Epithelial cell of proximal tubule (primary cell): ENCODE results near the gene ABCC2. TPM values are rescaled to one million over a fixed set of nuclear protein-coding genes. Genes with fewer than 3 reads are reported as not detected.
A peak's percentile ranks its signal among the peaks of the same experiment; 100 is the strongest.
"Not testable (repeated sequence)": the region's sequence is repeated elsewhere in the genome, so short reads cannot be mapped to it uniquely, and the experiment has no call there.

Source experiments
- DNase-seq: peaks from one replicate; pipeline ENCODE4 v3.0.0-alpha.2; 2011; ENCODE audit warnings: low read depth
- H3K4me3 ChIP-seq: 2 replicates; pipeline ENCODE4 v1.5.1; 2011; ENCODE audit warnings: low read depth, mild to moderate bottlenecking, low read length
- total RNA-seq: library from RNA; depleted of rRNA; stranded (reverse); fragments of >200 nt; gene quantifications from 2 replicates; pipeline ENCODE4 v1.2.3, GENCODE V29; 2015
- TF ChIP-seq, protein P1 (sequence below): conservative IDR thresholded peaks from 2 replicates; pipeline ENCODE4 v1.5.1; 2012; ENCODE audit warnings: low read depth, mild to moderate bottlenecking, low read length

Gene ABCC2
- total RNA-seq: 0.17 and 1.2 TPM in 2 replicates

DNA sequence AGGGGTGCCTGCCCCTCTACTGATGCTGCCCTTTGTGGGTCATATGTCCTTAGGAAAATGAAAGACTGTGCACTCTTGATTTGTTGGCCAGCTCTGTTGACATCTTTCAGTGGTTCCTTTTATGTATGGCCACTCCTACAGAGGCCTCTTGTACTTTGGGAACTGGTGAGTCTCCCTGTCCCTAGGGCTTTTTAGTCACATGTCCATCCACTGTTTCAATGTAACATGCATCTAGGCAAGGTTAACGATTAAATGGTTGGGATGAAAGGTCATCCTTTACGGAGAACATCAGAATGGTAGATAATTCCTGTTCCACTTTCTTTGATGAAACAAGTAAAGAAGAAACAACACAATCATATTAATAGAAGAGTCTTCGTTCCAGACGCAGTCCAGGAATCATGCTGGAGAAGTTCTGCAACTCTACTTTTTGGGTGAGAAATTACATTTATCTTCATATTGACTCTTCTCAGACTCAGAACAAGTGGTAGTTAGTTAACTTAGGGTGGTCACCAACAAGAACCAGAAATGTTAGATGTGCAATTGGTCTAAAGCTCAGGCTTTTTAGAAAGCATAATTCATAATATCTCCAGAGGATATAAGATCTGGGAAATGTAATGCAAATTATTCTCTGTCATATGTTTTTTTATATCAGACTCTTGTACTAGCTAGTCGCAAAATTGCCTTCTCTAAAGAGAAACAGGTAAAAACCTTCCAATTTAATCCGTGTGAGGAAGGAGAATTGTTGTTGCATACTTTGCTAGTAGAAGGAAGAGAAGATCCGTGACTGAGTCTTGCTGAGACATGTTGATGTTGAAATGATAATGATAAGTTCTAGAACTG, at the start of gene ABCC2:
Gene ABCC2, plus strand, starts transcription at position 194 of the 840 bp plus-strand sequence. Its CDS starts 205 bp downstream, at position 399.
- DNase-seq: no peak
- TF ChIP-seq, protein P1, sequence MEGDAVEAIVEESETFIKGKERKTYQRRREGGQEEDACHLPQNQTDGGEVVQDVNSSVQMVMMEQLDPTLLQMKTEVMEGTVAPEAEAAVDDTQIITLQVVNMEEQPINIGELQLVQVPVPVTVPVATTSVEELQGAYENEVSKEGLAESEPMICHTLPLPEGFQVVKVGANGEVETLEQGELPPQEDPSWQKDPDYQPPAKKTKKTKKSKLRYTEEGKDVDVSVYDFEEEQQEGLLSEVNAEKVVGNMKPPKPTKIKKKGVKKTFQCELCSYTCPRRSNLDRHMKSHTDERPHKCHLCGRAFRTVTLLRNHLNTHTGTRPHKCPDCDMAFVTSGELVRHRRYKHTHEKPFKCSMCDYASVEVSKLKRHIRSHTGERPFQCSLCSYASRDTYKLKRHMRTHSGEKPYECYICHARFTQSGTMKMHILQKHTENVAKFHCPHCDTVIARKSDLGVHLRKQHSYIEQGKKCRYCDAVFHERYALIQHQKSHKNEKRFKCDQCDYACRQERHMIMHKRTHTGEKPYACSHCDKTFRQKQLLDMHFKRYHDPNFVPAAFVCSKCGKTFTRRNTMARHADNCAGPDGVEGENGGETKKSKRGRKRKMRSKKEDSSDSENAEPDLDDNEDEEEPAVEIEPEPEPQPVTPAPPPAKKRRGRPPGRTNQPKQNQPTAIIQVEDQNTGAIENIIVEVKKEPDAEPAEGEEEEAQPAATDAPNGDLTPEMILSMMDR: no peak
- peak within 1 kb of the TSS; percentile 42 for H3K4me3 ChIP-seq

DNA sequence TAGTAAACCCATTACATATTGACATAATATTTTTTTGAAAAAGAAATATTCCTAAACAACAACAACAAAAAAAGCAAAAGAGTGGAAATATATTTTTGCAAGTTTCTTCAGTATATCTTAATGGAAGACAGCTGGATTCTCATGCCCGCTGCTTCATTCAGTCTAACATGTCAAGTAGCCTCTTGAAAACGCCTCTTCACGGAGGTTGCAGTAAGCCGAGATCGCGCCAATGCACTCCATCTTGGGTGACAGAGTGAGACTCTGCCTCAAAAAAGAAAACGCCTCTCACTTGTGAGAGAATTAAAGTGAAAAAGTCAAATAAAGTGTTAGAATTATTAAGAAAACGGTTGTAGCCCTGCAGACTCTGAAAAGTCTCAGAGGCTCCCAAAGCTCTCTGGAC, 49.1 kb upstream of the ABCC2 start:
- DNase-seq: no peak
- H3K4me3 ChIP-seq: peak overlapping the region; percentile 100

DNA sequence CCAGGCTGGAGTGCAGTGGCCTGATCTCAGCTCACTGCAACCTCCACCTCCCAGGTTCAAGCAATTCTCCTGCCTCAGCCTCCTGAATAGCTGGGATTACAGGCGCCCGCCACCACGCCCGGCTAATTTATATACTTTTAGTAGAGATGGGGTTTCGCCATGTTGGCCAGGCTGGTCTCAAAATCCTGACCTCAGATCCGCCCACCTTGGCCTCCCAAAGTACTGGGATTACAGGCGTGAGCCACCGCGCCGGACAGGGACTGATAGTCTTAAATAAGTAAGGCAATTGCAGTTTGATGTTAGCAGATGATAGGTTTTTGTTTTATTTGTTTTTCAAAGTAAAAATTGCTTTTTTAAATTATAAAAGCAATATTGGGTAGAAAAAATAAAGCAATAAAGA, 48.3 kb upstream of the ABCC2 start:
- DNase-seq, H3K4me3 ChIP-seq: not testable (repeated sequence)

More for the DNA sequence above, 49.1 kb upstream of the ABCC2 start:
- TF ChIP-seq, protein P1: no peak

GRCh38 chr10:99740260-99740659, 42.2 kb upstream of the ABCC2 start:
- no peak overlapping the region for H3K4me3 ChIP-seq
- TF ChIP-seq, protein P1: no peak
- DNase-seq: no peak

GRCh38 chr10:99740933-99741559, 41.4 kb upstream of the ABCC2 start:
- TF ChIP-seq, protein P1: no peak
- no peak for DNase-seq
- H3K4me3 ChIP-seq: no peak overlapping the region

DNA sequence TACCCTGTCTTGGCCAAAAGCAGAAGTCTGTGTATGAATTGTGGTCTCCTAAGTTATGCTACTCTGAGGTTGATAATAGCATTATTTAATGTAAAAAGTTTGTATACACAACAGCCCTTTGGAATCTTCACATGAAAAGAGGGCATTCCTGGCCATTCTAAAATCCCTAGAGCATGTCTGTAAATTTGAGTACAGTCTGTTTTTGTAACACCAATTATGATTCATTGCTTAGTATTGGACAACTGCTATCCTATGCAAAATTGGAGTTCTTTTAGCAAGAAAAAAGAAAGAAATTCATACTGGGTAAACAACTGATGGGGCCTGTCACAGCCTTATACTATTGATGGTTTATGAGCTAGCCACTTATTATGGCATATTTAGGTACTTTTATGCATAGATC, 40.2 kb upstream of the ABCC2 start:
- no peak overlapping the region for H3K4me3 ChIP-seq
- no peak for DNase-seq
- TF ChIP-seq, protein P1: no peak

DNA sequence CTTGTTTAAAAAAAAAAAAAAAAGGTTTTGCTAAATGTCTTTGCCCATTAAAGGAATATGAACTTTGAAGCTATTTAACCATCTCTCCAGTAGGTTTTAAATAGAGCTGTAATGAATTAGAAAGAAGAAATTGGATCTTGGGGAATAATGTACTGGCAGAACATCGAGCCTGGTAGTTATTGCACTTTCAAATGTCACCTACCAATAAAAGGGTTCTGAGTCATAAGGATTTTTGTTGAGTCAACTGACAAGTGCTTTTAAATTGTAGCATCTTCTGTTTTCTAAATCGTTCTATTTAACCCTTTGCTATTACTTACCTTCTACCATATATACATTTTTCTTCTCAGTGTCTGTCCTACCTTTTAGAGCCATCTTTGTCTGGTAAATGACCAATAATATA, 39.7 kb upstream of the ABCC2 start:
- no peak for DNase-seq
- H3K4me3 ChIP-seq: no peak overlapping the region
- TF ChIP-seq, protein P1: no peak
